Cerebellar nuclear complex (tissue), 1 donor: ENCODE results near the gene CELF5.
"Not testable (repeated sequence)": the region's sequence is repeated elsewhere in the genome, so short reads cannot be mapped to it uniquely, and the experiment has no call there.

Experiments
- DNase-seq, 2 experiments: peaks; one replicate each; lab custom pipeline; 2025; lab: John Stamatoyannopoulos, UW

CELF5 gene

GRCh38 chr19:3207461-3208242 is 16.8 kb upstream of the CELF5 start:
- no peak for DNase-seq

DNA sequence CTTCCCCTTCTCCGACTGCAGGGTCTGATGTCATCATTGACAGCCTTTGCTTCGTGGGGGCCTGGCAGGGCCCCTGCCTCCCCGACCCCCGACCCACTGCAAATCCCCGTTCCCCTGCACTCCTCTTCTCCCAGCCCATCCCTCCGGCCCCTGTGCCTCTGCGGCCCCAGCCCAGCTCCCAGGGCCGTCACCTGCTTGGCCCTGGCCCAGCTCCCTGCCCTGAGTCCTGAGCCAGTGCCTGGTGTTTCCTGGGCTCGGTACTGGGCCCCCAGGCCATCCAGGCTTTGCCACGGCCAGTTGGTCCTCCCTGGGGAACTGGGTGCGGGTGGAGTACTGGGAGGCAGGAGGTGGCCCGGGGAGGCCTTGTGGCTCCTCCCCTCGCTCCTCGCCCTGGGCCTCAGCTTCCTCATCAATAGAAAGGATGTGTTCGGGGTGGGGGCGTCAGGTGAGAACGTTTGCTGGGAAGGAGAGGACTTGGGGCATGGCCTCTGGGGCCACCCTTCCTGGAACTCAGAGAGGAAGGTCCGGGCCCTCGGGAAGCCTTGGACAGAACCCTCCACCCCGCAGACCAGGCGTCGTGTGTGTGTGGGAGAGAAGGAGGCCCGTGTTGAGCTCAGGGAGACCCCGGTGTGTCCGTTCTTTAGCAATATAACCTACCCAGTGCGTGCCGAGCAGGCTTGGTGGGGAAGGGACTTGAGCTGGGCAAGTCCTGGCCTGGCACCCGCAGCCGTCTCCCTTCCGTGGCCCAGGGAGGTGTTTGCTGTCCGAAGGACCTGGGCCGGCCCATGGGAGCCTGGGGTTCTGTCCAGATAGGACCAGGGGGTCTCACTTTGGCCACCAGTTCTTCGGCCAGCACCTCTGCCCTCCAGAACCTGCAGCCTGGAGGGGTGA is 15.9 kb upstream of the CELF5 start:
- DNase-seq, result no peak

- no peak for DNase-seq
These were observed 14.0 kb upstream of the CELF5 start for GRCh38 chr19:3210347-3211017.

GRCh38 chr19:3211191-3211590 is 13.3 kb upstream of the CELF5 start:
- DNase-seq, result no peak

DNA sequence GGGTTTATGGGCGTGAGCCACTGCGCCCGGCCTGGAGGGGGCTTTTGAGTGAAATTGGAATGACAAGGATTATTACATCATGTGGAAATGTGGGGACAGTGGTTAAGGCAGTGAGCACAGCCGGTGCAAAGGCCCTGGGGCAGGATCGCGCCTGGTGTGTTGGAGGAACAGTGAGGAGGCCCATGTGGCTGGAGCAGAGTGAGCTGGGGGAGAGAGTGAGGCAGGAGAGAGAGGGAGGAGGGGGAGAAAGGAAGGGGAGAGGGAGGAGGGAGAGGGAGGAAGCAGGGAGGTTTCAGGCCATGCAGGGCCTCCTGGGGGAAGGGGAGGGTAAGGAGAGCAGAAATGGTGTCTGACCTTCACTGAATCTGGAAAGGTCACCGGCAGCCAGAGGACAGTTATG is 11.3 kb upstream of the CELF5 start:
- no peak for DNase-seq

DNA sequence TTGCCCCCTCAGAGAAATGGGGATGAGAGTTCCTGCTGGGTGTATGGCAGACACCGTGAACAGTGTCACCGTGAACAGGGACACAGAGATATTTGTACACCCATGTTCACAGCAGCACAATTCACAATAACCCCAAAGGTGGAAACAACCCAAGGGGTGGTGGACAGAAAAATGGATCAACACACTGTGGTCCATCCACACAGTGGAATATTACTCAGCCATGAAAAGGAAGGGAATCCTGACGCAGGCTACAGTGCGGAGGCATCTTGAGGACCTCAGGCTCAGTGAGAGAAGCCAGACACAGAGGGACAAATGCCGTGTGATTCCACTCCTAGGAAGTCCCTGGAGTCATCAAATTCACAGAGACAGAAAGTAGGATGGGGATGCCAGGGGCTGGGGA is 7.6 kb upstream of the CELF5 start:
- DNase-seq, result no peak

DNA sequence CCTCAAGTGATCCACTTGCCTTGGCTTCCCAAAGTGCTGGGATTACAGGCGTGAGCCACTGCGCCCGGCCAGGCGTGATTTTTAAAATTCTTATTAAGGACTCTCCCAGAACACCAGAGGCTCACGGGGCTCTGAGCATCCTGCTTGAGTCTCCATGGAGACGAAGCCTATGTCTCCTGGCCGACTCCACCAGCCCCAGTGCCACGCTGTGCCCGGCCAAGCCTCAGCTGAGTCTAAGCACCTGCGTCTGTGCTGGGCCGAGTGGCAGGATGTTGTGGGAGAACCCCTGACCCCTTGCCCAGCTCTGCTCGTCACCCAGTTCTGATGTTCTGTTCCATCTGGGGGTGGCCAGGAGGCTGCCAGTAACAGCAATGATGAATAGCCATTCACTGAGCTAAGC is 3.9 kb upstream of the CELF5 start:
- no peak for DNase-seq

DNA sequence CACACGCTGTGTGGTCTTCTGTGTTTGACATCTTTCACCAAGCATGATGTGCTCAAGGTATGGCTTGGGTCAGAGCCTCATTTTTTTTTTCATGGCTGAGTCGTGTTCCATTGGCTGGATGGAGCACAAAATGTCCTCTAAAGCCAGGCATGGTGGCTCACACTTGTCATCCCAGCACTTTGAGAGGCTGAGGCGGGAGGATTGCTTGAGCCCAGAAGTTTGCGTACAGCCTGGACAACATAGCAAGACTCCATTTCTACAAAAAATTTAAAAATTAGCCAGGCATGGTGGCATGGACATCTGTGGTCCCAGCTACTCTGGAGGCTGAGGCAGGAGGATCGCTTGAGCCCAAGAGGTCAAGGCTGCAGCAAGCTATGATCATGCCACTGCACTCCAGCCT is 2.9 kb upstream of the CELF5 start:
- not testable (repeated sequence) for DNase-seq

- DNase-seq, result no peak
These were observed 1.8 kb upstream of the CELF5 start for GRCh38 chr19:3222709-3223108.

GRCh38 chr19:3225169-3225485 is 666 bp downstream of the CELF5 start:
- no peak for DNase-seq

- no peak for DNase-seq
These were observed 1.2 kb downstream of the CELF5 start for GRCh38 chr19:3225677-3226093.

- DNase-seq, result no peak
These were observed 2.7 kb downstream of the CELF5 start for GRCh38 chr19:3227054-3227626.

- no peak for DNase-seq
These were observed 4.9 kb downstream of the CELF5 start for GRCh38 chr19:3229346-3229743.

DNA sequence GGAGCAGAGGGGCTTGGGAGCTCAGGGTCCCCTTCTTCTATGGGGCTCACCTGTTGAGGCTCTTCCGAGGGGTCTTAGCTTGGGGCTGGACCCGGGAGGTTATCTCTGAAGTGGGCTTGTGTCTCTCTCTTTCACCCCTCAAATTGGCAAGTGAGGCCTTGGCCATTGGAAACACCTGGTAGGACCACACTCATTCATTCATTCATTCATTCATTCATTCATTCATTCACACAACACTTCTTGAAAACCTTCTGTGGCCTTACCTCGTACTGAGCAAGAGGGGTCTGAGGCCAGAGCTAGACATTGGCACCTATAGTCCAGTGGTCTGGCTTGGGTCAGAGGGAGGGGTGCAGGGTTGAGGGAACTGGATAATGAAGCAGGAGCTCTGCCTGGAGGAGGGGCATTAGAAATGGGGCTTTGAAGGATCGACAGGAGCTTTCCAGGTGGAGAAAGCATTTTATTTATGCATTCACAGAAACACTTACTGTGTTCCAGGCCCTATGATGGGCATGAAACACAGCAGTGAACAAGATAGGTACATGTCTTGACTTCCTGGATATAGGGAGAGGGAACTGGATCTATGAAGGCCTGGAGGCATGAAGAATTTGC is 5.5 kb downstream of the CELF5 start:
- DNase-seq, result no peak

- no peak for DNase-seq
These were observed 6.8 kb downstream of the CELF5 start for GRCh38 chr19:3231288-3231687.

- no peak for DNase-seq
These were observed 8.7 kb downstream of the CELF5 start for GRCh38 chr19:3233116-3233515.

DNA sequence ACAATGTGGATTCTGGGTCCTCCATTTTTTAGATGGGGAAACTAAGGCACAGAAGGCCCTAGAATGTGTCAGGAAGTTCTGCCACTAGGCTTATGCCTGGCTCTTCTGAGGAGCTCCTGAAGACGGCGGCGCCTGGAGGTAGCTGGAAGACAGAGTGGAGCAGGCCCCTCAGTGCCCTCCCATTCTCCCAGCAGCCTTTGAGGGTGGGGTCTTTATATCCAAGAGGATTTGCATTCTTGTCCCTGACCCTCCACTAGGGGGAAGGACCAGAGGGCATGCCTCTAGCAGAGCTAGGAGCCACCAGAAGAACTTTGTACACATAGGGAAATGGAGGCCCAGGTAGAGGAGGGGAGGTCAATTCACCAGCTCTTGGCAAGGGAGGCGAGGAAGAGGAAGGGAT is 9.4 kb downstream of the CELF5 start:
- DNase-seq, result no peak

DNA sequence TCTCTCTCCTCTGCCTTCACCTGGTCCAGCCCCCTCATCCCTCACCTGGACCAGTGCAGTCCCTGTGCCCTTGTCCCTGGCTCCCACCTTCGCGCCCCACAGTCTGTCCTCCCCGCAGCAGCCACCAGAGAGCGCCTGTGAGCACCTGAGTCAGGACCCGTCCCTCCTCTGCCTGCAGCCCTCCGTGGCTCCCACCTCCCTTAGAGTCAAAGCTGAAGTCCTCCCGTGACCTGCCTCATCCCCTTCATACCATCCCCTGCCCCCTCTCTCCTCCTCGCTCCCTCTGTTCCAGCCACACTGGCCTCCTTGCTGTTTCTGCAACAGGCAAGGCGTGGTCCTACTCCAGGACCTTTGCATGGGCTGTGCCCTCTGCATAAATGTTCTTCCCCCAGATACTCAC is 10.3 kb downstream of the CELF5 start:
- no peak for DNase-seq

DNA sequence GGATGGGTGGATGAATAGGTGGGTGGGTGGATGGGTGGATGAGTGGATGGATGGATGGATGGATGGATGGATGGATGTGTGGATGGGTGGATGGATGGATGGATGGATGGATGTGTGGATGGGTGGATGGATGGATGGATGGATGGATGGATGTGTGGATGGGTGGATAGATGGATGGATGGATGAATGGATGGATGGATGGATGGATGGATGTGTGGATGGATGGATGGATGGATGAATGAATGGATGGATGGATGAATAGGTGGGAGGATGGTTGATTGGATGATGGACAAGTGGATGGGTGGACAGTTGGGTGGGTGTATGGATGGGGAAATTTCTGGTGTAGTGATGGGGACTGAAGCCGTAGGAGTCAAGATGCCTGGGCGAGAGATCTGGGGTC is 11.1 kb downstream of the CELF5 start:
- not testable (repeated sequence) for DNase-seq

DNA sequence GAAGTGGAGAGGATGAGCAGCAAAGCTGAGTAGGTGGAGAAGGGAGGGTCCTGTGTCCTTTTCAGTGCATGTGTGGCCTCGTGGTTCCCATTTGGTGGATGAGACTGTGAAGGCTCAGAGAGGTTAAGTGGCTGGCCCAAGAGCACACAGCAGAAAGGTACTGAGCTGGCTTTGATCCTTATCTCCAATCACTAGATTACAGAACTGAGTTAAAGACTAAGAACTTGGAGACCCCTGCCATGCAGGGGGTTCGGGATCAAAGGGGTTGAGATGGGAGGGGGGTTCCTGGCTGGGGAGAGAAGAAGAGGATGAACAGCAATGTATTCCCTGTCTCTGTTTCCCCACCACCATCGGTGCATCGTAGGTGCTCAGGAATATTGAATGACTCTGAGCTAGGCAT is 11.8 kb downstream of the CELF5 start:
- DNase-seq, result no peak

DNA sequence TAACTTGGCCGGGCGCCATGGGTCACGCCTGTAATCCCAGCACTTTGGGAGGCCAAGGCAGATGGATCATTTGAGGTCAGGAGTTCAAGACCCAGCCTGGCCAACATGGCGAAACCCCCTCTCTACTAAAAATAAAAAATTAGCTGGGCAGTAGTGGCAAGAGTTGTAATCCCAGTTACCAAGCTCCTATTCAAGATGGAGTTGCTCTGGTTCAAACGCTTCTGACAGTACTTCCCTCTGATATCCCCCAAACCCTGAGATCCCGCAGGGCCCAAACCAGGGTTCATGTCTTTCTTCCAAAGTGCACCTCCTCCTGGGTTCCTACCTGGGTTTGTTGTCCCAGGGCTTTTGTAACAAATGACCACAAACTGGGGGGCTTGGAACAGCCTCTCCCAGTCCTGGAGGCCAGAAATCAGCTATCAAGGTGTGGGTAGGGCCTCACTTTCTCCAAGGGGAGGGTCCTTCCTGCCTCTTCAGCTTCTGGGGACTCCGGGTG is 13.7 kb downstream of the CELF5 start:
- DNase-seq, result no peak

DNA sequence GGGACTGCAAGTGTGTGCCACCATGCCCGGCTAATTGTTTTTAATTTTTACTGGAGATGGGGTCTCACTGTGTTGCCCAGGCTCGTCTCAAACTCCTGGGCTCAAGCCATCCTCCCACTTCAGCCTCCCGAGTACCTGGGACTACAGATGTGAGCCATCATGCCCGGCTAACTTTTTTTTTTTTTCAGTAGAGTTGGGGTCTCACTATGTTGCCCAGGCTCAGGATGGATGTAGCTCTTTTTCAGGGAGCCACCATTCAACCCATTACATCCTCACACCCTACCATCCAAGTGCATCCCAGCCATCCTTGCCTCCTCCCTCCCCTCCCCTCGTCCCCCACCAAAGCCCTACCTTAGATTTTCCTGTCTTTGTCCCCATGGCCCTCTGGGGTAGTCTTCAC is 14.9 kb downstream of the CELF5 start:
- DNase-seq, result no peak
